SH-SY5Y (cell line): ENCODE data around the gene PIK3CA.

ENCODE experiments used
- GATA2 ChIP-seq: IDR thresholded peaks from 2 replicates; pipeline ENCODE4 v1.6.1; 2011; ENCODE audit warnings: mild to moderate bottlenecking, low read depth, low read length
- GATA3 ChIP-seq: IDR thresholded peaks from 2 replicates; pipeline ENCODE4 v1.6.1; 2011; ENCODE audit warnings: low read depth, mild to moderate bottlenecking, low read length, moderate library complexity

GRCh38 chr3:179181021-179181472 lies 32.9 kb downstream of the PIK3CA start:
- no peak for TF ChIP-seq GATA3
- no peak for TF ChIP-seq GATA2
